H1 (cell line): ENCODE data around the gene LEMD2. TPM values are rescaled to one million over a fixed set of nuclear protein-coding genes. Genes with fewer than 3 reads are reported as not detected.

Experiments used
- CTCF ChIA-PET: fragments of 300-600 bp; sonication (Branson Sonifier 250); formaldehyde crosslinking; loops from one replicate; lab custom pipeline; 2021; ENCODE audit not compliant: partially characterized antibody; lab: Charles Lee
- POLR2A ChIA-PET: fragments of 300-600 bp; sonication (Branson Sonifier 250); formaldehyde crosslinking; loops from one replicate; lab custom pipeline; 2021; ENCODE audit warnings: inconsistent platforms; ENCODE audit not compliant: partially characterized antibody; lab: Charles Lee
- DNase-seq, 2 experiments: peaks; one replicate each; pipeline versions ENCODE4 v3.0.0 to v3.0.0-alpha.2; 2010 to 2022; ENCODE audit warnings: low spot score in 2 of 2, low read depth in 1 of 2, mixed read lengths in 1 of 2
- FAIRE-seq: peaks from 2 replicates; lab custom pipeline; 2011; peaks lifted over from hg19 to GRCh38; lab: Jason Lieb, UNC
- H2AFZ ChIP-seq: 2 replicates; pipeline ENCODE4 v1.8.1; 2012; ENCODE audit warnings: low read length, inconsistent platforms
- H2AK5ac ChIP-seq: 2 replicates; pipeline ENCODE4 v1.6.1; 2013; ENCODE audit warnings: low read depth, low read length
- H2BK120ac ChIP-seq: replicated peaks from 2 replicates; pipeline ENCODE3; 2013; ENCODE audit warnings: low read depth, low read length, inconsistent platforms
- H2BK12ac ChIP-seq: 2 replicates; pipeline ENCODE4 v1.6.1; 2013; ENCODE audit warnings: low read depth, low read length
- H2BK15ac ChIP-seq: 2 replicates; pipeline ENCODE4 v1.6.1; 2013; ENCODE audit warnings: low read length
- H2BK20ac ChIP-seq: 2 replicates; pipeline ENCODE4 v1.6.1; 2013; ENCODE audit warnings: low read length
- H2BK5ac ChIP-seq: 2 replicates; pipeline ENCODE4 v1.6.1; 2013; ENCODE audit warnings: low read depth, low read length
- H3K14ac ChIP-seq: 2 replicates; pipeline ENCODE4 v1.6.1; 2013; ENCODE audit warnings: inconsistent platforms; ENCODE audit not compliant: insufficient read length
- H3K18ac ChIP-seq: 2 replicates; pipeline ENCODE4 v1.6.1; 2013; ENCODE audit warnings: low read length; ENCODE audit errors: extremely low read depth
- H3K23ac ChIP-seq: 2 replicates; pipeline ENCODE4 v1.6.1; 2013; ENCODE audit warnings: inconsistent platforms; ENCODE audit not compliant: insufficient read length
- H3K23me2 ChIP-seq: 2 replicates; pipeline ENCODE4 v1.6.1; 2013; ENCODE audit warnings: low read depth, low read length
- H3K27ac ChIP-seq: 2 replicates; pipeline ENCODE4 v1.6.1; 2011; ENCODE audit warnings: low read depth, low read length, inconsistent platforms
- H3K27me3 ChIP-seq, 4 experiments: replicated peaks in 1 of 4; 1 replicate in 1 of 4; 2 replicates in 3 of 4; pipeline versions ENCODE4 v1.6.1 to v1.8.1; 2011 to 2013; ENCODE audit warnings: low read length in 3 of 4, mild to moderate bottlenecking in 3 of 4, inconsistent platforms in 2 of 4, mixed read lengths in 2 of 4, moderate library complexity in 1 of 4; ENCODE audit not compliant: control insufficient read depth in 3 of 4, insufficient read depth in 3 of 4; ENCODE audit errors: extremely low read depth in 1 of 4
- H3K36me3 ChIP-seq, 4 experiments: 2 replicates each; pipeline versions ENCODE4 v1.6.1 to v1.8.1; 2011 to 2013; ENCODE audit warnings: mild to moderate bottlenecking in 4 of 4, low read length in 3 of 4, moderate library complexity in 2 of 4, control low read depth in 1 of 4, inconsistent platforms in 1 of 4; ENCODE audit not compliant: insufficient read depth in 4 of 4, control insufficient read depth in 2 of 4
- H3K4ac ChIP-seq: replicated peaks from 2 replicates; pipeline ENCODE3; 2013; ENCODE audit warnings: low read length, low read depth, mixed read lengths, inconsistent platforms; ENCODE audit not compliant: insufficient read length
- H3K4me1 ChIP-seq, 4 experiments: replicated peaks in 1 of 4; 1 replicate in 1 of 4; 2 replicates in 3 of 4; pipeline versions ENCODE4 v1.6.1 to v1.8.1; 2011 to 2013; ENCODE audit warnings: low read length in 3 of 4, inconsistent platforms in 2 of 4, mixed read lengths in 1 of 4; ENCODE audit not compliant: insufficient read depth in 4 of 4, control insufficient read depth in 3 of 4
- H3K4me2 ChIP-seq, 2 experiments: 2 replicates each; pipeline versions ENCODE4 v1.6.1 to v1.8.1; 2011 to 2013; ENCODE audit warnings: low read depth in 2 of 2, low read length in 2 of 2, control low read depth in 1 of 2, inconsistent platforms in 1 of 2, mild to moderate bottlenecking in 1 of 2; ENCODE audit not compliant: insufficient read depth in 1 of 2
- H3K4me3 ChIP-seq, 4 experiments: fragments of 200-600, 300-600 bp in 1 of 4; sonication (generic), shearing (Covaris generic), sonication (Bioruptor Twin) in 1 of 4; 2 replicates each; pipeline versions ENCODE4 v1.5.1 to v1.8.1; 2011 to 2016; ENCODE audit warnings: low read length in 4 of 4, low read depth in 3 of 4, control low read depth in 2 of 4, inconsistent platforms in 2 of 4, mild to moderate bottlenecking in 2 of 4, mixed read lengths in 1 of 4, moderate library complexity in 1 of 4; ENCODE audit not compliant: insufficient read depth in 2 of 4; ENCODE audit errors: extremely low read depth in 1 of 4
- H3K56ac ChIP-seq: replicated peaks from 2 replicates; pipeline ENCODE3; 2013; ENCODE audit warnings: low read depth, mild to moderate bottlenecking, mixed read lengths, low read length, inconsistent platforms; ENCODE audit not compliant: insufficient read length
- H3K79me1 ChIP-seq: 2 replicates; pipeline ENCODE4 v1.6.1; 2013; ENCODE audit warnings: low read depth, low read length, control low read depth
- H3K79me2 ChIP-seq, 2 experiments: 2 replicates each; pipeline versions ENCODE4 v1.6.1 to v1.8.1; 2012 to 2013; ENCODE audit warnings: low read length in 2 of 2, mild to moderate bottlenecking in 2 of 2, inconsistent platforms in 1 of 2; ENCODE audit not compliant: insufficient read depth in 2 of 2, control insufficient read depth in 1 of 2
- H3K9ac ChIP-seq, 4 experiments: replicated peaks in 1 of 4; 1 replicate in 1 of 4; 2 replicates in 3 of 4; pipeline versions ENCODE4 v1.6.1 to v1.8.1; 2011 to 2013; ENCODE audit warnings: low read depth in 3 of 4, low read length in 3 of 4, control low read depth in 2 of 4, mild to moderate bottlenecking in 2 of 4, moderate library complexity in 2 of 4, inconsistent platforms in 1 of 4; ENCODE audit errors: extremely low read depth in 1 of 4
- H3K9me3 ChIP-seq, 2 experiments: 2 replicates each; pipeline versions ENCODE4 v1.6.1 to v1.8.1; 2012 to 2013; ENCODE audit warnings: mild to moderate bottlenecking in 2 of 2, moderate library complexity in 2 of 2, control low read depth in 1 of 2, inconsistent platforms in 1 of 2, low read depth in 1 of 2, low read length in 1 of 2, mixed read lengths in 1 of 2; ENCODE audit not compliant: insufficient read depth in 2 of 2
- H4K20me1 ChIP-seq, 2 experiments: replicated peaks in 1 of 2; 2 replicates each; pipeline versions ENCODE3 to v1.8.1; 2011 to 2013; ENCODE audit warnings: inconsistent platforms in 2 of 2, low read length in 2 of 2, mild to moderate bottlenecking in 1 of 2; ENCODE audit not compliant: insufficient read depth in 2 of 2, control insufficient read depth in 1 of 2
- H4K5ac ChIP-seq: 2 replicates; pipeline ENCODE4 v1.6.1; 2013; ENCODE audit warnings: low read length, low read depth, mixed read lengths, inconsistent platforms; ENCODE audit not compliant: insufficient read length
- H4K8ac ChIP-seq: 2 replicates; pipeline ENCODE4 v1.8.0; 2013; ENCODE audit warnings: mild to moderate bottlenecking, moderate library complexity, low read length, inconsistent platforms; ENCODE audit not compliant: insufficient read depth; ENCODE audit errors: extremely low read depth
- H4K91ac ChIP-seq: replicated peaks from 2 replicates; pipeline ENCODE3; 2013; ENCODE audit warnings: low read length, mixed read lengths, inconsistent platforms; ENCODE audit not compliant: insufficient read length
- ATF2 ChIP-seq: IDR thresholded peaks from 2 replicates; pipeline ENCODE4 v1.6.1; 2012; ENCODE audit warnings: low read length, inconsistent platforms
- CBX5 ChIP-seq: fragments of 300-800, 300-1000 bp; sonication (generic); IDR thresholded peaks from 2 replicates; pipeline ENCODE4 v1.7.1; 2016; ENCODE audit warnings: antibody characterized with exemption, low read length, low read depth
- CEBPB ChIP-seq: IDR thresholded peaks from 2 replicates; pipeline ENCODE4 v1.6.1; 2012; ENCODE audit warnings: low read depth, low read length
- CTBP2 ChIP-seq: IDR thresholded peaks from 2 replicates; pipeline ENCODE4 v1.7.0; 2011; ENCODE audit warnings: borderline replicate concordance, mild to moderate bottlenecking, moderate library complexity, mixed read lengths, low read length; ENCODE audit not compliant: insufficient read depth, insufficient read length
- CTCF ChIP-seq, 3 experiments: IDR thresholded peaks; 1 replicate in 2 of 3; 2 replicates in 1 of 3; pipeline versions ENCODE4 v1.5.1 to v1.6.1; 2011; ENCODE audit warnings: low read length in 3 of 3, mild to moderate bottlenecking in 3 of 3, inconsistent platforms in 2 of 3, low read depth in 1 of 3, moderate library complexity in 1 of 3; ENCODE audit not compliant: insufficient read depth in 1 of 3; ENCODE audit errors: control extremely low read depth in 1 of 3
- HDAC6 ChIP-seq: IDR thresholded peaks from one replicate; pipeline ENCODE4 v1.7.1; 2012; ENCODE audit warnings: low read depth, mild to moderate bottlenecking, inconsistent platforms, low read length, moderate library complexity
- RXRA ChIP-seq: IDR thresholded peaks from 2 replicates; pipeline ENCODE4 v1.6.1; 2011; ENCODE audit warnings: low read depth, mild to moderate bottlenecking, low read length, moderate library complexity; ENCODE audit not compliant: insufficient read depth
- TAF1 ChIP-seq: IDR thresholded peaks from 2 replicates; pipeline ENCODE4 v1.6.1; 2011; ENCODE audit warnings: mild to moderate bottlenecking, low read depth, low read length
- TBP ChIP-seq: IDR thresholded peaks from 2 replicates; pipeline ENCODE4 v1.6.1; 2011; ENCODE audit warnings: low read depth, low read length, improper control_type of control experiment
- WGBS, 2 experiments: shearing (Covaris generic) in 1 of 2; methylation state at CpG; one replicate each; pipeline versions ENCODE4 v1.1.6 to v1.1.7; 2013 to 2015; ENCODE audit warnings: low lambda C conversion rate in 2 of 2, mixed read lengths in 2 of 2, inconsistent platforms in 1 of 2, low coverage in 1 of 2, missing lambda C conversion rate in 1 of 2; ENCODE audit not compliant: insufficient replicate concordance in 2 of 2, insufficient coverage in 1 of 2, insufficient read length in 1 of 2; ENCODE audit errors: extremely low coverage in 1 of 2, missing lambda C conversion rate in 1 of 2; 5-methylcytosine and 5-hydroxymethylcytosine counted together
- polyA plus RNA-seq, 7 experiments: library from polyadenylated mRNA; depleted of rRNA in 3 of 7; stranded (reverse) in 5 of 7; unstranded in 2 of 7; fragments of >200 nt in 5 of 7; fragments of 200-250 nt in 2 of 7; gene quantifications; 1 replicate in 5 of 7; 2 replicates in 1 of 7; 4 replicates in 1 of 7; pipeline versions ENCODE4 v1.2.1 to v1.2.3, GENCODE V29; 2011 to 2013; ENCODE audit warnings: missing spikeins in 2 of 7, mixed read lengths in 2 of 7
- total RNA-seq: library from RNA; stranded (reverse); fragmentation: NEBNext Ultra II Directional; extraction: Animal tissue kit (Norgen Biotek cat#: 25700); gene quantifications from 2 replicates; pipeline ENCODE4 v1.2.1, GENCODE V29; 2021

Gene LEMD2
- total and polyA plus RNA-seq, 2 of the 8 experiments (the other 6 are each of a cell fraction or from before 2014, with no cell fraction given): 32.7 to 57.3 TPM

DNA sequence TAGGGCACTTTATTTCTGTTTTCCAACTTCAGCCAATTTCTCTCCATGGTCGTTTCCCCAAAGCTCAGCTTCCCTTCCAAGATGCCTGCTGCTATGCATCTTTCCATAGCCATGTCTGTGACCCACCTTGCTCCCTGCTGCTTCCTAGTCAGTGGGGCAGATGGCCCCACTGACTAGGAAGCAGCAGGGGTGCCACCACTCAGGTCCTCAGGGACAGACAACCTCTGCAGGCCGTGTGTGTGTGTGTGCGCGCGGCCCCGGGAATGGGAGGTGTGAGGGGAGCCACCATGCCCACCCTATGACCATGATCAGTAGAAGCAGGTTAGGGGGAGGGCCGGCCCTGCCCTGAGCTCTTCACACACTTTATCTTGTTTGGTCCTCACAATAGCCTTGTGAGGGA lies 39.5 kb downstream of the LEMD2 start:
- 0 out of 2 replicates have a peak overlapping the region, but pooled peaks have one; percentile 9 for H2BK12ac ChIP-seq
- no peaks in the 10 kb centered on the region for H3K79me1 ChIP-seq
- H3K4ac ChIP-seq: no peak overlapping the region
- no peak overlapping the region for H3K27ac ChIP-seq
- H2BK20ac ChIP-seq: 0 out of 2 replicates have a peak overlapping the region, but pooled peaks have one; percentile 72
- H3K18ac ChIP-seq: no peak overlapping the region
- no peak overlapping the region for H3K56ac ChIP-seq
- no peak overlapping the region for H3K9ac ChIP-seq
- H3K27me3 ChIP-seq: no peaks in the 10 kb centered on the region
- H2BK15ac ChIP-seq: peak overlapping the region; percentile 46; the same call in 1 of the 2 replicates
- no peak for DNase-seq
- no peak overlapping the region for H2AFZ ChIP-seq
- WGBS, 2 experiments: 93% methylated on average over 7 of the region's 7 CpGs; no CpG with 5 or more reads in 1 of the 2 experiments
- H2AK5ac ChIP-seq: no peak overlapping the region
- no peak overlapping the region for H3K14ac ChIP-seq
- no peaks in the 10 kb centered on the region for H3K9me3 ChIP-seq
- no peak overlapping the region for H3K4me2 ChIP-seq
- ChIA-PET POLR2A (interaction anchor here (1.8 kb wide), 1 partner anchor 37 kb away, joined by 4 read pairs; the partner anchor contains the start of gene UQCC2), CTCF (interaction anchor here (0.8 to 12.0 kb wide), 6 partner anchors 10 to 209 kb away, joined by 3 to 171 read pairs (median 6); no protein-coding TSS in a partner anchor)
- no peak for FAIRE-seq
- no peak overlapping the region for H2BK5ac ChIP-seq
- no peak overlapping the region for H3K23ac ChIP-seq
- no peak overlapping the region for H4K5ac ChIP-seq
- no peak overlapping the region for H3K4me3 ChIP-seq
- no peaks in the 10 kb centered on the region for H3K23me2 ChIP-seq
- H4K8ac ChIP-seq: no peak overlapping the region
- no peaks in the 10 kb centered on the region for H3K79me2 ChIP-seq
- H3K4me1 ChIP-seq: peaks cover 4 to 29% (median 21%) of the 10 kb centered on the region in 4 experiments
- H3K36me3 ChIP-seq: no peaks in the 10 kb centered on the region
- H4K91ac ChIP-seq: no peak overlapping the region
- H2BK120ac ChIP-seq: no peak overlapping the region
- no peaks in the 10 kb centered on the region for H4K20me1 ChIP-seq
- no peak for TF ChIP-seq CBX5
- no peak for TF ChIP-seq CEBPB
- TF ChIP-seq HDAC6: no peak
- TF ChIP-seq RXRA: no peak
- TF ChIP-seq CTCF (IDR thresholded peaks at IDR 0.05; ENCODE audit: control extremely low read depth in 1 of 3, insufficient read depth in 1 of 3, low read depth in 1 of 3, low read length in 3 of 3): no peak
- TF ChIP-seq CTBP2: no peak
- TF ChIP-seq TAF1: no peak
- no peak for TF ChIP-seq TBP
- no peak for TF ChIP-seq ATF2
